HepG2 (cell line): ENCODE results near the gene TRAPPC3. TPM values are rescaled to one million over a fixed set of nuclear protein-coding genes. Genes with fewer than 3 reads are reported as not detected.

Experiments
- FOXC1 ChIP-seq: sonication (generic); formaldehyde crosslinking; IDR thresholded peaks from 2 replicates; pipeline ENCODE4 v1.8.0; 2022; ENCODE audit warnings: mild to moderate bottlenecking, missing genetic modification reagents, borderline replicate concordance
- HES4 ChIP-seq: sonication (generic); formaldehyde crosslinking; IDR thresholded peaks from 2 replicates; pipeline ENCODE4 v1.9.0; 2021; ENCODE audit warnings: mild to moderate bottlenecking, missing genetic modification reagents, borderline replicate concordance
- PTBP1 ChIP-seq: fragments of 200-400 bp; formaldehyde crosslinking; IDR thresholded peaks from 2 replicates; pipeline ENCODE4 v1.6.1; 2018; ENCODE audit warnings: low read length, low read depth; ENCODE audit not compliant: poor library complexity, severe bottlenecking
- SOX5 ChIP-seq: IDR thresholded peaks from 2 replicates; pipeline ENCODE4 v1.6.1; 2016; ENCODE audit warnings: borderline replicate concordance
- TARDBP ChIP-seq: sonication (generic); formaldehyde crosslinking; IDR thresholded peaks from 2 replicates; pipeline ENCODE4 v1.8.0; 2022; ENCODE audit warnings: mild to moderate bottlenecking, missing genetic modification reagents
- ZNF30 ChIP-seq: sonication (generic); formaldehyde crosslinking; IDR thresholded peaks from 2 replicates; pipeline ENCODE4 v1.5.0; 2020; ENCODE audit warnings: mild to moderate bottlenecking, missing genetic modification reagents
- ZNF556 ChIP-seq: sonication (generic); formaldehyde crosslinking; IDR thresholded peaks from 2 replicates; pipeline ENCODE4 v1.4.0; 2020; ENCODE audit warnings: mild to moderate bottlenecking, missing genetic modification reagents, borderline replicate concordance
- ZNF878 ChIP-seq: sonication (generic); formaldehyde crosslinking; IDR thresholded peaks from 2 replicates; pipeline ENCODE4 v1.8.1; 2023; ENCODE audit warnings: mild to moderate bottlenecking, missing genetic modification reagents, moderate library complexity
- polyA plus RNA-seq, 8 experiments: library from polyadenylated mRNA; depleted of rRNA in 3 of 8; stranded (reverse) in 7 of 8; unstranded in 1 of 8; fragments of >200 nt; fragmentation: Illumina TruSeq in 4 of 8; extraction: Trizol in 4 of 8; gene quantifications; 2 replicates each; pipeline versions ENCODE4 v1.2.1 to v1.2.3, GENCODE V29; 2011 to 2016; ENCODE audit warnings: low read depth in 4 of 8, missing spikeins in 1 of 8, mixed read lengths in 1 of 8; ENCODE audit not compliant: insufficient read depth in 1 of 8
- total RNA-seq, 5 experiments: library from RNA; depleted of rRNA; stranded (reverse); fragments of >200 nt; fragmentation: Illumina TruSeq; extraction: Trizol; gene quantifications; 2 replicates each; pipeline ENCODE4 v1.2.3, GENCODE V29; 2016; ENCODE audit warnings: low read depth in 1 of 5
- TF ChIP-seq, protein P1 (sequence below), 2 experiments: sonication (generic) in 1 of 2; formaldehyde crosslinking in 1 of 2; IDR thresholded peaks; 2 replicates each; pipeline versions ENCODE4 v1.6.1 to v1.9.0; 2014 to 2022; ENCODE audit warnings: antibody characterized with exemption in 1 of 2, borderline replicate concordance in 1 of 2, inconsistent platforms in 1 of 2, low read depth in 1 of 2, missing genetic modification reagents in 1 of 2
- TF ChIP-seq, protein P2 (sequence below): IDR thresholded peaks from 2 replicates; pipeline ENCODE4 v1.6.1; 2012; ENCODE audit warnings: low read length, improper control_type of control experiment
- TF ChIP-seq, protein P3 (sequence below): sonication (generic); formaldehyde crosslinking; IDR thresholded peaks from 2 replicates; pipeline ENCODE4 v1.5.0; 2020; ENCODE audit warnings: missing genetic modification reagents
- TF ChIP-seq, protein P4 (sequence below): sonication (generic); formaldehyde crosslinking; IDR thresholded peaks from 2 replicates; pipeline ENCODE4 v1.5.0; 2020; ENCODE audit warnings: missing genetic modification reagents, mild to moderate bottlenecking, borderline replicate concordance
- TF ChIP-seq, protein P5 (sequence below): sonication (generic); formaldehyde crosslinking; IDR thresholded peaks from 2 replicates; pipeline ENCODE4 v1.5.1; 2020; ENCODE audit warnings: missing genetic modification reagents, mild to moderate bottlenecking, borderline replicate concordance

Gene TRAPPC3
- total and polyA plus RNA-seq, 2 of the 13 experiments (the other 11 are each of a cell fraction or from before 2014, with no cell fraction given), result 53.7 to 62.4 TPM

DNA sequence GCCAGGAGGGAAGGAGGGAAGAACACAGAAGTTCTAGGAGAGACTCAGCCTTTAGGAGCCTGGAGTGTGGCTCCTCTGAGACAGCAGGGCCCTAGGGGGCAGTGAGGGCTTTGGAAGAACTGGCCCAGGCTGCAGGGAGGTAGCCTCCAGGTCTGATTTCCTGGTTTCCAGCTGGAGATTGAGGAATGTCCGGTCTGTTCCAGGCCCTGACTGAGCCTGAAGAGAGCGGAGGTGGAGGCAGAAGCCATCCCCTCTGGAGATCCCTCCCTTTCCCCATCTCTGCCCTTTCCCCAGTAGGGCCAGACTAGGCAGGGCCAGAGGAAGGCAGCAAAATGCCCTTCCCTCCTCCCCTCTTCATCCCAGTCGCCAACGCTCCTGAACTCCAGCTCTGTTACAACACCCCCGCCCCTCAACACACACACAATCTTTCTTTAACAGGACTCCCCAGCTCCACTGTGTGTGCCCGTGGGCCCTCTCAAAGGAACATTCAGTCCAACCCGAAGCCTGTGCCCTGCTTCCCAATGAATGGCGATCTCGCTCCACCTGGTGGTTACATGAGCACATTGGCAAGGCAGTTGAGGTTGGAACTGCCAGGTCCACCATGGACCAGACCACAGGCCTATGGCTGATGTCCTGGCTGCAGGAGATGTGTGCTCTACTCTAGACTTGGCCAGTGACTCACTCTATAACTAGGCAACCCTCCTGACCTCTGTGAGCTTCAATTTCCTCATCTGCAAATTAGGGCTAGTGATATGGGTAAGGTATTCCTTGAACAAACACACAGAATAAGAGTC, 38.7 kb upstream of the TRAPPC3 start (continued):
- TF ChIP-seq, protein P1, sequence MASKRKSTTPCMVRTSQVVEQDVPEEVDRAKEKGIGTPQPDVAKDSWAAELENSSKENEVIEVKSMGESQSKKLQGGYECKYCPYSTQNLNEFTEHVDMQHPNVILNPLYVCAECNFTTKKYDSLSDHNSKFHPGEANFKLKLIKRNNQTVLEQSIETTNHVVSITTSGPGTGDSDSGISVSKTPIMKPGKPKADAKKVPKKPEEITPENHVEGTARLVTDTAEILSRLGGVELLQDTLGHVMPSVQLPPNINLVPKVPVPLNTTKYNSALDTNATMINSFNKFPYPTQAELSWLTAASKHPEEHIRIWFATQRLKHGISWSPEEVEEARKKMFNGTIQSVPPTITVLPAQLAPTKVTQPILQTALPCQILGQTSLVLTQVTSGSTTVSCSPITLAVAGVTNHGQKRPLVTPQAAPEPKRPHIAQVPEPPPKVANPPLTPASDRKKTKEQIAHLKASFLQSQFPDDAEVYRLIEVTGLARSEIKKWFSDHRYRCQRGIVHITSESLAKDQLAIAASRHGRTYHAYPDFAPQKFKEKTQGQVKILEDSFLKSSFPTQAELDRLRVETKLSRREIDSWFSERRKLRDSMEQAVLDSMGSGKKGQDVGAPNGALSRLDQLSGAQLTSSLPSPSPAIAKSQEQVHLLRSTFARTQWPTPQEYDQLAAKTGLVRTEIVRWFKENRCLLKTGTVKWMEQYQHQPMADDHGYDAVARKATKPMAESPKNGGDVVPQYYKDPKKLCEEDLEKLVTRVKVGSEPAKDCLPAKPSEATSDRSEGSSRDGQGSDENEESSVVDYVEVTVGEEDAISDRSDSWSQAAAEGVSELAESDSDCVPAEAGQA (IDR thresholded peaks at IDR 0.05; ENCODE audit: low read depth), result no peak
- TF ChIP-seq, protein P1 (CRISPR knock-in tag; IDR thresholded peaks at IDR 0.05; ENCODE audit: borderline replicate concordance), result no peak
- TF ChIP-seq ZNF878 (CRISPR knock-in tag), result no peak
- TF ChIP-seq ZNF556 (CRISPR knock-in tag), result 0 out of 2 replicates have a peak, but pooled peaks have one; percentile 81
- TF ChIP-seq FOXC1 (CRISPR knock-in tag), result no peak
- 0 out of 2 replicates have a peak, but pooled peaks have one; percentile 27 for TF ChIP-seq SOX5
- TF ChIP-seq, protein P2, sequence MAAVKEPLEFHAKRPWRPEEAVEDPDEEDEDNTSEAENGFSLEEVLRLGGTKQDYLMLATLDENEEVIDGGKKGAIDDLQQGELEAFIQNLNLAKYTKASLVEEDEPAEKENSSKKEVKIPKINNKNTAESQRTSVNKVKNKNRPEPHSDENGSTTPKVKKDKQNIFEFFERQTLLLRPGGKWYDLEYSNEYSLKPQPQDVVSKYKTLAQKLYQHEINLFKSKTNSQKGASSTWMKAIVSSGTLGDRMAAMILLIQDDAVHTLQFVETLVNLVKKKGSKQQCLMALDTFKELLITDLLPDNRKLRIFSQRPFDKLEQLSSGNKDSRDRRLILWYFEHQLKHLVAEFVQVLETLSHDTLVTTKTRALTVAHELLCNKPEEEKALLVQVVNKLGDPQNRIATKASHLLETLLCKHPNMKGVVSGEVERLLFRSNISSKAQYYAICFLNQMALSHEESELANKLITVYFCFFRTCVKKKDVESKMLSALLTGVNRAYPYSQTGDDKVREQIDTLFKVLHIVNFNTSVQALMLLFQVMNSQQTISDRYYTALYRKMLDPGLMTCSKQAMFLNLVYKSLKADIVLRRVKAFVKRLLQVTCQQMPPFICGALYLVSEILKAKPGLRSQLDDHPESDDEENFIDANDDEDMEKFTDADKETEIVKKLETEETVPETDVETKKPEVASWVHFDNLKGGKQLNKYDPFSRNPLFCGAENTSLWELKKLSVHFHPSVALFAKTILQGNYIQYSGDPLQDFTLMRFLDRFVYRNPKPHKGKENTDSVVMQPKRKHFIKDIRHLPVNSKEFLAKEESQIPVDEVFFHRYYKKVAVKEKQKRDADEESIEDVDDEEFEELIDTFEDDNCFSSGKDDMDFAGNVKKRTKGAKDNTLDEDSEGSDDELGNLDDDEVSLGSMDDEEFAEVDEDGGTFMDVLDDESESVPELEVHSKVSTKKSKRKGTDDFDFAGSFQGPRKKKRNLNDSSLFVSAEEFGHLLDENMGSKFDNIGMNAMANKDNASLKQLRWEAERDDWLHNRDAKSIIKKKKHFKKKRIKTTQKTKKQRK, result no peak
- TF ChIP-seq, protein P3, sequence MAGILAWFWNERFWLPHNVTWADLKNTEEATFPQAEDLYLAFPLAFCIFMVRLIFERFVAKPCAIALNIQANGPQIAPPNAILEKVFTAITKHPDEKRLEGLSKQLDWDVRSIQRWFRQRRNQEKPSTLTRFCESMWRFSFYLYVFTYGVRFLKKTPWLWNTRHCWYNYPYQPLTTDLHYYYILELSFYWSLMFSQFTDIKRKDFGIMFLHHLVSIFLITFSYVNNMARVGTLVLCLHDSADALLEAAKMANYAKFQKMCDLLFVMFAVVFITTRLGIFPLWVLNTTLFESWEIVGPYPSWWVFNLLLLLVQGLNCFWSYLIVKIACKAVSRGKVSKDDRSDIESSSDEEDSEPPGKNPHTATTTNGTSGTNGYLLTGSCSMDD, result no peak
- no peak for TF ChIP-seq ZNF30
- TF ChIP-seq, protein P4, sequence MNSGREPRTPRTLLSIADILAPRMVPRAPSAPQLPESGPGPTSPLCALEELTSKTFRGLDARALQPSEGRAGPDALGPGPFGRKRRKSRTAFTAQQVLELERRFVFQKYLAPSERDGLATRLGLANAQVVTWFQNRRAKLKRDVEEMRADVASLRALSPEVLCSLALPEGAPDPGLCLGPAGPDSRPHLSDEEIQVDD (CRISPR knock-in tag), result no peak
- 0 out of 2 replicates have a peak, but pooled peaks have one; percentile 67 for TF ChIP-seq TARDBP (CRISPR knock-in tag)
- TF ChIP-seq, protein P5, sequence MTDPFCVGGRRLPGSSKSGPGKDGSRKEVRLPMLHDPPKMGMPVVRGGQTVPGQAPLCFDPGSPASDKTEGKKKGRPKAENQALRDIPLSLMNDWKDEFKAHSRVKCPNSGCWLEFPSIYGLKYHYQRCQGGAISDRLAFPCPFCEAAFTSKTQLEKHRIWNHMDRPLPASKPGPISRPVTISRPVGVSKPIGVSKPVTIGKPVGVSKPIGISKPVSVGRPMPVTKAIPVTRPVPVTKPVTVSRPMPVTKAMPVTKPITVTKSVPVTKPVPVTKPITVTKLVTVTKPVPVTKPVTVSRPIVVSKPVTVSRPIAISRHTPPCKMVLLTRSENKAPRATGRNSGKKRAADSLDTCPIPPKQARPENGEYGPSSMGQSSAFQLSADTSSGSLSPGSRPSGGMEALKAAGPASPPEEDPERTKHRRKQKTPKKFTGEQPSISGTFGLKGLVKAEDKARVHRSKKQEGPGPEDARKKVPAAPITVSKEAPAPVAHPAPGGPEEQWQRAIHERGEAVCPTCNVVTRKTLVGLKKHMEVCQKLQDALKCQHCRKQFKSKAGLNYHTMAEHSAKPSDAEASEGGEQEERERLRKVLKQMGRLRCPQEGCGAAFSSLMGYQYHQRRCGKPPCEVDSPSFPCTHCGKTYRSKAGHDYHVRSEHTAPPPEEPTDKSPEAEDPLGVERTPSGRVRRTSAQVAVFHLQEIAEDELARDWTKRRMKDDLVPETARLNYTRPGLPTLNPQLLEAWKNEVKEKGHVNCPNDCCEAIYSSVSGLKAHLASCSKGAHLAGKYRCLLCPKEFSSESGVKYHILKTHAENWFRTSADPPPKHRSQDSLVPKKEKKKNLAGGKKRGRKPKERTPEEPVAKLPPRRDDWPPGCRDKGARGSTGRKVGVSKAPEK (CRISPR knock-in tag), result no peak
- no peak for TF ChIP-seq PTBP1
- TF ChIP-seq HES4 (CRISPR knock-in tag), result no peak
